Camera-type eye (tissue), 1 donor: ENCODE results near the gene SEC24A. TPM values are rescaled to one million over a fixed set of nuclear protein-coding genes. Genes with fewer than 3 reads are reported as not detected.

Experiments used
- total RNA-seq: library from RNA; depleted of rRNA; stranded (reverse); fragments of >200 nt; gene quantifications from one replicate; pipeline ENCODE4 v1.2.3, GENCODE V29; 2014

Gene SEC24A
- 36.6 TPM for total RNA-seq

GRCh38 chr5:134648425-134649162 lies at the start of gene SEC24A:
TSS of gene SEC24A (plus strand) at chr5:134648785. CDS start at chr5:134649077, 292 bp downstream.

DNA sequence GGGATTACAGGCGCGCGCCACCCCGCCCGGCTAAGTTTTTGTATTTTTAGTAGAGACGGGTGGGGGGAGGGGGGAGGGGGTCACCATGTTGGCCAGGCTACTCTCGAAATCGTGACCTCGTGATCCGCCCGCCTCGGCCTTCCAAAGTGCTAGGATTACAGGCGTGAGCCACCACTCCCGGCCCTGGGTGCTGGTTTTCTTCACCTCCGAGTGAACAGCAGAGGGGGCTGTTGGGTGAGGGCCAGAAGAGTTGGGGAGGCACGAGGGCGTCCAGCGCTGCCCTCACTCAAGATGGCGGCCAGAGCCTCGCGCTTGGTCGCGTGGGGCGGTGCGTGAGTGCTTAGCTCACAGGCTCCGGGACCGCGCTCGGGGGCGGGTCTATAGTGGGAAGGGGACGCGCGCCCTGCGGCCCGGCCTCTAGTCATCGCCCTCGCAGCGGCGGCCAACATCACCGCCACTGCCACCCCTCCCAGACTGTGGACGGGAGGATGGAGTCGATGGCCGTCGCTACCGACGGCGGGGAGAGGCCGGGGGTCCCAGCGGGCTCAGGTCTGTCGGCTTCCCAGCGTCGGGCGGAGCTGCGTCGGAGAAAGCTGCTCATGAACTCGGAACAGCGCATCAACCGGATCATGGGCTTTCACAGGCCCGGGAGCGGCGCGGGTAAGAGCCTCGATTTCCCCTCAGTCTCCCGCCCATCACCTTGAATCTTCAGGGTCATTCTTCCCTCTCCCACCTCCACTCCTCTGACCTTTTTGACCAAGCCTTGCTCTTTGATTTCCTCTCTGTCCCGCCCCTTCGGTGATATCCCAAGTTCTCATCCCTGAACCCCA lies 89.8 kb downstream of the SEC24A start, which contains the start of gene CAMLG:
Gene CAMLG (plus strand): TSS at position 416 of the 830 bp plus-strand sequence. CDS start 73 bp downstream, at position 489.

DNA sequence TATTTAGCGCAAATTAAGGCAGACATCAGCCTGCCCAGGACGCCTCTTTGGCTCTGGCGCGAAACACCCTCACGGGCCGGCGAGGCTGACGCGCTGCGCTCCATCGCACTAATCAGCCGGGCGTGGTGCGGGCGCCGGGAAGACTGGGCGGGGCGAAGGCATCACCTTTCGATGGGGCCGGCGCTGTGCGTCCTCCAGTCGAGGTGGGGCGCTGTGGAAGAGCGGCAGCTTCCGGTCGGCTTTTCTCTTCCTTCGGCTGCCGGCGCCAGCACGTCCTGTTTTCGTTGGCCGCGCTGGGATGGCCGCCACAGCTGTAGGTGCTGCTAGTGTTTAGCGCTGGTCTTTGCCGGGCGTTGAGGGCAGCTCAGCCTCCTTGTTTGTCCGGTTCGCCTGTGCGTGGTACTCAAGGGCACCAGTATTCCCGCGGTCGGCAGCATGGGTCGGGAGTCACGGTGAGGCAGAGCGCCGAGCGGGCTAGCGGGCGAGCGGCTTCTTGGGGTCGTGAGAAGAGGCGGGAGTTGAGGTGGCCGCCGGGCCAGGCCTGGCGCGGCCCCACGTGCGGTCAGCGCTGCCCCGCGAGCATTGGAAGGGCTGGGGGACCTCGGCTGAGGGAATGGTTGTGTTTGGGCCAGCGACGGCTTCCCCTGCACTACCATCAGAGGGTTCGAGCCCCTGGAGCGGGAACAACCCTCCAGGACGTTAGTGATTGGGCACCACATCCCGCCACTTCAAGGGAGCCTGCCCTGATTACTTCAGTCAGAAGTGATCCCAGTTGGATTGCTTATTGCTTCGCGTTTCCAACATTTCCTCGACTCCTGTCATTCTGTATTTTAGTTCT lies 110.1 kb downstream of the SEC24A start, which contains the start of gene DDX46:
Gene DDX46 (plus strand): TSS at position 276 of the 838 bp plus-strand sequence. CDS start 160 bp downstream, at position 436.

Other genes with a start within 250 kb of the SEC24A start
- 28.7 TPM for gene CDKN2AIPNL, start 236.9 kb upstream of the SEC24A start, total RNA-seq
- gene JADE2, start 123.1 kb upstream of the SEC24A start, total RNA-seq, result 26.1 TPM
- 39.1 TPM for gene SAR1B, start 16.0 kb upstream of the SEC24A start, total RNA-seq
- gene CAMLG, start 89.8 kb downstream of the SEC24A start, total RNA-seq, result 31.0 TPM
- 69.4 TPM for gene DDX46, start 110.0 kb downstream of the SEC24A start, total RNA-seq
- 85.3 TPM for gene C5orf24, start 197.2 kb downstream of the SEC24A start, total RNA-seq
- gene TXNDC15, start 225.6 kb downstream of the SEC24A start, total RNA-seq, result 132 TPM